ENCODE data around the gene DMPK.

The DMPK gene

DNA sequence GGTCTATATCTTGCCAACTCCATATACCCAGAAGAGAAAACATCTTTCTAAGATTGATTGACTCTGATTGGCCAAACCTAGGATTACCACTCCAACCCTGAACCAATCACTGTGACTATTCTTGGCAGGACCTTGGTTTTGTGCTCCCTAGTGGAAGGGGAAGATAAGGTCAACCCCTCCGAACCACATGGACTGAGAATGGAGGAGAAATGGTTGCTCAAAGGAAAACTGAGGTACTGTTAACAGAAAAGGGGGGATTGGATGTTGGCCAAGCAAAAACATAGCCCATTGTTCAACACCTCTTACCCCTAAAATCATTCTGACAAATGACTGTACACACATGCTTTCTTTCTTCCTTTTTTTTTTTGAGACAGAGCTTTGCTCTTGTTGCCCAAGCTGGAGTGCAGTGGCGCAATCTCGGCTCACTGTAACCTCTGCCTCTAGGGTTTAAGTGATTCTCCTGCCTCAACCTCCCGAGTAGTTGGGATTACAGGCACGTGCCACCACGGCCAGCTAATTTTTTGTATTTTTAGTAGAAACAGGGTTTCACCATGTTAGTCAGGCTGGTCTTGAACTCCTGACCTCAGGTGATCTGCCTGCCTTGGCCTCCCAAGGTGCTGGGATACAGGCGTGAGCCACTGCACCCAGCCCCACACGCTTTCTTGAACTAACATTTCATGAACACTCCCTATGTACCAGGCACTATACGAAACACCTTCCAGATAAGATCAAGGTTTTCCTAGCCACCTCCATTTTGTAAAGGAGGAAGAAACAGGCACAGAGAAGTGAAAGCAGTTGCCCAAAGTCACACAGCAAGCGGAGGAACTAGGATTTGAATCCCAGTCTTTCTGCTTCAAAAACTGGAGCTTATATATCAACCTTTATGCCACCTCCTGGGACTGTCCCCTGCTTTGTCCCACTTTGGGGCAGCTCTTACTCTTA is 42.5 kb downstream of the DMPK start:
- no peak overlapping the region for H3K4me2 ChIP-seq (ENCODE audit: low read depth, low read length, poor library complexity, severe bottlenecking)
- H3K36me3 ChIP-seq (ENCODE audit: low read length) = no peaks in the 10 kb centered on the region
- no peaks in the 10 kb centered on the region for H3K9me2 ChIP-seq (replicated peaks; ENCODE audit: insufficient read depth, low read length)
- no peaks in the 10 kb centered on the region for H3F3A ChIP-seq (ENCODE audit: insufficient read depth)
- H2AFZ ChIP-seq (ENCODE audit: low read depth, low read length, severe bottlenecking) = no peak overlapping the region
- H3K9ac ChIP-seq (ENCODE audit: low read length) = no peak overlapping the region
- H3K27ac ChIP-seq (ENCODE audit: low read depth, low read length) = no peak overlapping the region
- H3K4me3 ChIP-seq (ENCODE audit: insufficient read depth, low read length, poor library complexity, severe bottlenecking) = no peak overlapping the region
- no peaks in the 10 kb centered on the region for H4K20me1 ChIP-seq (ENCODE audit: low read depth, low read length)
- TF ChIP-seq CTCF (IDR thresholded peaks at IDR 0.05; ENCODE audit: insufficient read depth, low read length, poor library complexity, severe bottlenecking) = no peak
- no peak for TF ChIP-seq EZH2phosphoT487 (conservative IDR thresholded peaks at IDR 0.05; ENCODE audit: low read length)
- H3K27me3 ChIP-seq (ENCODE audit: low read length) = no peaks in the 10 kb centered on the region
- H3K9me3 ChIP-seq (ENCODE audit: insufficient read depth, low read length) = no peaks in the 10 kb centered on the region
- no peaks in the 10 kb centered on the region for H3K79me2 ChIP-seq (ENCODE audit: insufficient read depth, low read length)

DNA sequence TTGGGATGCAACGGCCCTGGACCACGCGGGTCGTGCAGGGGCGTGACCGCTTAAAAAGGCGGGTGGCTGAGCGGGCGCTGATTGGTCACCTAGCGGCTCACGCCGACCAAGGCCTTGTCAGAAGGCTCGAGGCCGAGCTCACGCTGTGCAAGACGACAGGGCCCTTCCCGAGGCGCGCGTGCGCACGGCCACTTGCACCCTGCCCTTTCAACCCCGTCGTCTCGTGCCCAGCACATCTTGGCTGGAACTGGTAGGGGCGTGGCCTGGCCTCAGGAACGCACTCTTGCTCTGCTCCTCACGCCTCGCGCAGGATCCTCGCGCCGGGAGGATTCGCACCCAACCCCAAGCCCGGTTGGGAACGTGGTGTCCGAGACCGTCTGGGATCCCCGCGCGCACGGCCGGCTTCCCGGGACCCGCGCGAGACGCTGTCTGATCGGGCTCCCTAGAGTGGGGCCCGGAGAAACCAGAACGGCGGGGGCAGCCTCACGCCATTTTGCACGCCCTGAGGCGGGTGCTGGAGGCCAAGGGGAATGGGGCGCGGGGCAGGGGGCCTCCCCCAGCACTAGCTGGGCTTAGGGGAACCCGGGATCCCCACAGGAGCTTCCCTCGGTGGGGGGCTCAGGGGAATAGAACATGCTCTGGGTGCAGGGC is 49.0 kb downstream of the DMPK start, which contains the start of gene MEIOSIN:
TSS of gene MEIOSIN (plus strand) at position 280 of the 651 bp plus-strand sequence. CDS start 1,938 bp downstream, outside the sequence.
- Histone ChIP-seq H3K4me3 (ENCODE audit: insufficient read depth, low read length, poor library complexity, severe bottlenecking) (no peak within 1 kb of the TSS), H3K27ac (ENCODE audit: low read depth, low read length) (no peak within 1 kb of the TSS), H3K9ac (ENCODE audit: low read length) (no peak within 1 kb of the TSS), H4K20me1 (ENCODE audit: low read depth, low read length) (no peaks in the 10 kb centered on the region), H3F3A (ENCODE audit: insufficient read depth) (peaks cover 5% of the 10 kb centered on the region), H3K9me3 (ENCODE audit: insufficient read depth, low read length) (no peaks in the 10 kb centered on the region), H3K79me2 (ENCODE audit: insufficient read depth, low read length) (peaks cover 24% of the 10 kb centered on the region), H3K27me3 (ENCODE audit: low read length) (no peaks in the 10 kb centered on the region), H3K9me2 (replicated peaks; ENCODE audit: insufficient read depth, low read length) (no peaks in the 10 kb centered on the region), H2AFZ (ENCODE audit: low read depth, low read length, severe bottlenecking) (no peak within 1 kb of the TSS), H3K4me2 (ENCODE audit: low read depth, low read length, poor library complexity, severe bottlenecking) (no peak within 1 kb of the TSS), H3K36me3 (ENCODE audit: low read length) (no peaks in the 10 kb centered on the region)
- TF ChIP-seq CTCF (IDR thresholded peaks at IDR 0.05; ENCODE audit: insufficient read depth, low read length, poor library complexity, severe bottlenecking) (no peak), EZH2phosphoT487 (conservative IDR thresholded peaks at IDR 0.05; ENCODE audit: low read length) (no peak)

DNA sequence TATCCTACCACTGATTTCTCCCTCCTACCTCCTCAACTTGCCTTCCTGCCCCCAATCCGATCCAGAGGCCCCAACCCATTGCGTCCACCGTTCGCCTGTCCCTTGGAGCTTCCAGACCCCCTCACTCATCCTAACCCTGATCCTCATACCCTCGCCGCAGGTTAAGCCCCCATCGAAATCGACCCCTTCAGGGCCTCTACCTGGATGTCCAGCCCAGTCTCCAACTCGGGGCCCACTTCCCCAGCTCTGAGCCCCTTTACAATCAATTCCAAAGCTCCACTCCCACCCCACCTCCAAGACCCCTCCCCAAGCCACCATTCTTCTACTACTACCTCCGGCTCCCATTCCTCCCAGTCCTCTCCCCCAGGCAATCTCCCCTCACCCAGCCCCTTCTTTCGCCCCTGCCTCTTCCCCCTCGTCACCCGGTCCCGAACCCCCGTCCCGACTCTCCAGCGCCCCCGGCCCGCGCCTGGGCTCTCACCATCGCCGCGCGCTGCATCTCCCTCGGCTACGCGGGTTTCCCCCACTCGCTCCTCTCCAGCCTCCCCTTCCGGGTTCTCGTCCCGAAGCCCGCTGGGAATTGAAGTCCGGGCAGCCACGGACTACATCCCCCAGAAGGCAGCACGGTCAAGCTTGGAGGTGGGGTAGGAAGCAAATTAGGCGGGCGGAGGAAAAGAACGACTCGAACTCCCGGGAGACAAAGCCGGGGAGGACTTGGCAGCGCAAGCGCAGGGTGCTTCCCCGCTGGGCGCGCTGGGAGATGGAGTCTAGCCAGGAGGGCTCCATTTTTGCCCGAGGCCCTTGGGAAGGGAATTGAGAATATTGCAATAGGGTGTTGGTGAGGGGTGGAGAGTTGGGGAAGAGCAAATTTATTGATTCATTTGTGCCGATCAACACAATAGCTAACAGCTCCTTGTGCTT is 51.7 kb downstream of the DMPK start, which contains the start of gene FBXO46:
TSS of gene FBXO46 (minus strand) at position 529 of the 921 bp plus-strand sequence. CDS start 17,401 bp downstream, outside the sequence.
- H3K9me2 ChIP-seq (replicated peaks; ENCODE audit: insufficient read depth, low read length) = no peaks in the 10 kb centered on the region
- peak within 1 kb of the TSS; percentile 82 for H3K4me3 ChIP-seq (ENCODE audit: insufficient read depth, low read length, poor library complexity, severe bottlenecking)
- H3K79me2 ChIP-seq (ENCODE audit: insufficient read depth, low read length) = peaks cover 50% of the 10 kb centered on the region
- H3K4me2 ChIP-seq (ENCODE audit: low read depth, low read length, poor library complexity, severe bottlenecking) = peak within 1 kb of the TSS; percentile 71
- peak; percentile 39 for TF ChIP-seq CTCF (IDR thresholded peaks at IDR 0.05; ENCODE audit: insufficient read depth, low read length, poor library complexity, severe bottlenecking)
- TF ChIP-seq EZH2phosphoT487 (conservative IDR thresholded peaks at IDR 0.05; ENCODE audit: low read length) = no peak
- no peaks in the 10 kb centered on the region for H4K20me1 ChIP-seq (ENCODE audit: low read depth, low read length)
- no peaks in the 10 kb centered on the region for H3K27me3 ChIP-seq (ENCODE audit: low read length)
- peak within 1 kb of the TSS; percentile 90 for H3K9ac ChIP-seq (ENCODE audit: low read length)
- H3K9me3 ChIP-seq (ENCODE audit: insufficient read depth, low read length) = no peaks in the 10 kb centered on the region
- H3F3A ChIP-seq (ENCODE audit: insufficient read depth) = peaks cover 5% of the 10 kb centered on the region
- no peaks in the 10 kb centered on the region for H3K36me3 ChIP-seq (ENCODE audit: low read length)
- peak within 1 kb of the TSS; percentile 45 for H3K27ac ChIP-seq (ENCODE audit: low read depth, low read length)
- peak within 1 kb of the TSS; percentile 45 for H2AFZ ChIP-seq (ENCODE audit: low read depth, low read length, severe bottlenecking)
